UCSD-AML1 (cell line): ENCODE measurements around the gene ZNF627.
"Not testable (repeated sequence)": the region's sequence is repeated elsewhere in the genome, so short reads cannot be mapped to it uniquely, and the experiment has no call there.

Experiments
- DNase-seq: peaks from one replicate; lab custom pipeline; 2025; ENCODE audit not compliant: unreplicated experiment; lab: John Stamatoyannopoulos, UW

The ZNF627 gene

DNA sequence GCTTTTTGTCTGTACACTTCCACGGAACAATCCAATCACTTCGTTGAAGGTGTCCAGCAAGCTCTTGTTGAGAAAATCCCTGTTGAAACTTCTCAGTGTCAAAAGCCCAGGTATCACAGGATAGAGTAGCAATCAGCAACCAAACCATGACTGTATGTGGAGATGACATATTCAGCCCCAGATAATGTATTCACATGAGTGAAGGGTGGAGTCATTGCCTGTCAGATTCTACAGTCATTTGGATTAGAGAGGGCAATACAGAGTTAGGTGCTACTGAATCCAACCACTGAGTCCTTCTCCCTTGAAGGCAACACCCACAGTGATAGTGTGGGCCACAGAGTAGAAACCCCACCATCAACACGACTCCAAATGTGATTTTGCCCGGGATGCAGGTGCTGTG is 23.3 kb downstream of the ZNF627 start:
- DNase-seq: no peak

DNA sequence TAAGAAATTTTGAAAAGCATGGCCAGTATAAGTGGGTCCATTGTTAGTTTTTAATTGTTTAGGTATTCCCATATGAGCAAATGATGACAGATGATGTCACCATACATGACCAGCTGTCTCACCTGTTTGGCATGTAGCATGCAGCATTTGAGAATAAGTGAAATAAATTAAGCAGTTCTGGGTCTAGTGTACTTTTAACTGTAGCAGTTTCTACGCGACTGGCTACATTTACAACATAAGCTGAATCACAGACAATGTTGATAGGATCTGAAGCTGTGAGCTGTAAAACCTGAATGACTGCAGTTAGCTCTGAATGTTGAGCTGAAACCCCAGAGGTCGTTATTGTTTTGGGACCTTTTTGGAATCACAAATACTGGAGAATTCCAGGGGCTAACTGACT is 25.1 kb downstream of the ZNF627 start:
- not testable (repeated sequence) for DNase-seq

DNA sequence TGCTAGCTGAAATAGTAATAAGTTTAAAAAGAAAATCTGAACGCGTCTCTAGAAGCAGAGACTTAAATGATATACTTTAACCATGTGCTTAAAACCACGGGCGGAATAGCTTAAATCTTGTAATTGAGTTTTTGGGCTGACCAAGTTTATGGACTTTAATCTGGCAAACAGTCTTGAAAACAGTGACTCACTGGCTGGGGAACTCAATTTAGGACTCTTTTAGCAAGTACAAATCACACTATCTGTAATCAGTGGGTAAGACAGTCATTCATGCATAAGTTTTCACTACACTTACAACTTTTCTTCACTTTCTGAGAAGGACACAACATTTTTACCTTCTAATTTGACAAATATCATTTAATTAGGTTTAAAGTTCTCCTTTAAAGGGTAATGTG is 26.8 kb downstream of the ZNF627 start:
- DNase-seq: no peak

DNA sequence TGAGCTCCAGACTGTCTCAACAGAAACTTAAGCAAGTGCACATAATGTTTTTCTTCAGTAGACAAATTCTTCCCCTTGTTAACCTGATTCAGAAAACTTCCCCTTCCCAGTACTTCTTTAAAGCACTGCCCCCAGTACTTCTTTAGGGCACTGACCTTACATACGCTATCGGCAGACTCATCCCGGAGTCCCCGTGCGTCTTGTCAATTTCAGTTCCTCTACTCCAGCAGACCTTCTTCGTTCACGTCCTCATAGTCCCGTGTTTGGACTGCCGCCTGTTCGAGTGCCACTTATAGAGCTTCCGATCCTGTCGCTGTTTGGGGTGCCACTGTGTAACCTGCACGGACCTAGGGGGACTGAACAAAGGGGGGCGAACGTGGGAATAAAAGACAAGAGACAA is 29.0 kb downstream of the ZNF627 start:
- DNase-seq: no peak

DNA sequence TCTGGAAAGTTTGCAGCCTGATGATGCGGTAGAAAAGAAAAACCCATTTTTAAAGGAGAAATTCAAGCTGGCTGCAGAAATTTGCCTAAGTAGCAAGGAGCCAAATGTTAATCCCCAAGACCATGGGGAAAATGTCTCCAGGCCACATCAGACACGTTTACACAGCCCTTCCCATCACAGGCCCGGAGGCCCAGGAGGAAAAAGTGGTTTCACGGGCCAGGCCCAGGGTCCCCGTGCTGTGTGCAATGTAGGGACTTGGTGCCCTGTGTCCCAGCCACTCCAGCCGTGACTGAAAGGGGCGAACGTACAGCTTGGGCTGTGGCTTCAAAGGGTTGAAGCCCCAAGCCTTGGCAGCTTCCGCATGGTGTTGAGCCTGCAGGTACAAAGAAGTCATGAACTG is 35.9 kb downstream of the ZNF627 start:
- DNase-seq: no peak

DNA sequence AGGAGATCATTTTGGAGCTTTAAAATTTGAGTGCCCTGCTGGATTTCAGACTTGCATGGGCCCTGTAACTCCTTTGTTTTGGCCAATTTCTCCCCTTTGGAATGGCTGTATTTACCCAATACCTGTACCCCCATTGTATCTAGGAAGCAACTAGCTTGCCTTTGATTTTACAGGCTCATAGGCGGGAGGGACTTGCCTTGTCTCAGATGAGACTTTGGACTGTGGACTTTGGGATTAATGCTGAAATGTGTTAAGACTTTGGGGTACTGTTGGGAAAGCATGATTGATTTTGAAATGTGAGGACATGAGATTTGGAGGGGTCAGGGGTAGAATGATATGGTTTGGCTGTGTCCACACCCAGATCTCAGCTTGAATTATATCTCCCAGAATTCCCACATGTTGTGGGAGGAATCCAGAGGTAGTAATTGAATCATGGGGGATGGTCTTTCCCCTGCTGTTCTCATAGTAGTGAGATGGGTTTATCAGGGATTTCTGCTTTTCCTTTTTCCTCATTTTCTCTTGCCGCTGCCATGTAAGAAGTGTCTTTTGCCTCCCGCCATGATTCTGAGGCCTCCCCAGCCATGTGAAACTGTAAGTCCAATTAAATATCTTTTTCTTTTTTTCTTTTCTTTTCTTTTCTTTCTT is 36.9 kb downstream of the ZNF627 start:
- not testable (repeated sequence) for DNase-seq

DNA sequence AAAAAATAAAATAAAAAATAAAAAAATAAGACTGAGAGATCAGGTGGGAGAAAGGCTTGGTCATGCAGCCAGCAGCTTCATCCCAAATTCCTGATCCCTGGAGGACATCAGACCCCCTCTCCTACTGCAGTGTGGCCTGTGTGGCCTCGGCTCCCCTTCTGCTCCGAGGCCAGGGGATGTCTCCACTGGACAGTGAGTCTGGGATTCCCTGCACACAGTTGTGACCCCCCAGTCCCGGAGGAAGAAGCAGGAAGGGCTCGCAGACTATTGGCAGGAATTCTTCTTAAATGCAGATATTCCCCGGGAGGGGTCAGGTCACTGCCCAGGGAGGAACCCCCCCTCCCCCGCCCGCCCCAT is 41.9 kb downstream of the ZNF627 start:
- no peak for DNase-seq

DNA sequence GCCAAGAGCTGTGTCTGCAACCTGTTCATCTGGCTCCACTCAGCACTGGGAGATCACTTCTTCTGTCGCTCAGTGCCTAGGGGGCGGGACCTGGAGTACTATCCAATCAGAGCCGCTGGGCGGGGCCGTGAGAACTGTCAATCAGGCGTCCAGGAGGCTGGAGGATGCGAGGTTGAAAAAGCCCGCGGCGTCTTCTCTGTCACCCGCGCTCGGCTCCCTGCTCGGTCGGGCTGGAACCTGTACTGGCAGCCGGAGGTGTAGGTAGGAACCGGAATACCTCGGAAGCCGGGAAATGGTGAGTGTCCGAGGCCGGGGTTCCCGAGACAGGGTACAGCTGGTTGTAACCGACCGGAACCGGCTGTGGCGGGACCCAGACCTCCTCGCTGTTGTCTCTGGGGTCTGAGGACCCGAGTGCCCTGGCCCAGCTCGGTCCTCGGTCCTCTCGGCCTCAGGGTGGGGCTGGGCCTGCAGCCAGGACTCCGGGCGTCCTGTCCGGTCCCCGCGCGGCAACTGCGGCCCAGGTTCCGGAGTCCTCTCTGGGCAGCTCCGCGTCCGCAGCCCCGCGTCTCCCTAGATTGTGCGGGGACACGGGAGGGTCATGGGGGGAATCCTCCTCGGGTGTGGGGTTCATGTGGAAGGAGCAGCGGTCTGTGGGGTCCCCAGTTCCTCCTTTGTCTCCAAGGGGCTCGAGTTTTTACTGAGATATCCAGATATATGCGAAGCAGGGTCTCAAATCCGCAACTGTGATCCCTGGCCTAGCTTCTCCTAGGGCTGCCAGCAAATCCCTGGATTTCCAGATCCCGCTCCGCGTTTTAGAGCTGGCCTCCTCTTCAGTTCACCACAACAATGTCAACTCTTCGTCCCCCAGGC is 42.6 kb downstream of the ZNF627 start:
- peak; percentile 88 for DNase-seq

DNA sequence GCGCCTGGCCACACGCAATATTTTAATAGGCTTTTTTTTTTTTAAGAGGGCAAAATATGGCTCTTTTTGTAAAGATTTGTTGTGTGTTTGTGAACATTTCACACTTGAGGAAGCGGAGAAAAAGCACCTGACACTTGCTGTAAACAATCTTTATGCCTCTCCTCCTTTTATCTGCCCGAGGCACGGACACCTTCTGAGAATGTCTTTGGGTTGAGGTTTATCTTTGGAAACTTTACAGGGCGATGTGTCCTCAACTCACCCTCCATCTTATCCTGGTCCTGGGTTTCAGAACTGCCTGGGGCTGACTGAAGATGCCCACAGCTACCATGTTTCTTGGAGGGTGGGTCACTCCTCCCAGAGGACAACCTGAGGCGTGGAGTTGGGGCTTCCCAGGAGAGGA is 44.0 kb downstream of the ZNF627 start:
- no peak for DNase-seq

DNA sequence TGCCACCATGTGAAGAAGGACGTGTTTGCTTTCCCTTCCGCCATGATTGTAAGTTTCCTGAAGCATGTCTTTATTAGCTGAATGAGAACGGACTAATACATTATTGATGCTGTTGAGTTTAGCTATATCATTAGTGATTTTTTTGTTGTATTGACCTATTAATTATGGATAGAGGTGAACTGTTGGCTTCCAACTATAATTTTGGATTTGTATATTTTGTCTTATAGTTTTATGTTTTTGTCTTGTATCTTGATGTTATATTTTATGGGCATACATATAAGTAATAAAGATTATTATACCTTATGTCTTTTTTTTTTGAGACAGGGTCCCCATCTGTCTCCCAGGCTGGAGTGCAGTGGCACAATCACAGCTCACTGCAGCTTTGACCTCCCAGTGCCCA is 45.6 kb downstream of the ZNF627 start:
- DNase-seq: no peak

DNA sequence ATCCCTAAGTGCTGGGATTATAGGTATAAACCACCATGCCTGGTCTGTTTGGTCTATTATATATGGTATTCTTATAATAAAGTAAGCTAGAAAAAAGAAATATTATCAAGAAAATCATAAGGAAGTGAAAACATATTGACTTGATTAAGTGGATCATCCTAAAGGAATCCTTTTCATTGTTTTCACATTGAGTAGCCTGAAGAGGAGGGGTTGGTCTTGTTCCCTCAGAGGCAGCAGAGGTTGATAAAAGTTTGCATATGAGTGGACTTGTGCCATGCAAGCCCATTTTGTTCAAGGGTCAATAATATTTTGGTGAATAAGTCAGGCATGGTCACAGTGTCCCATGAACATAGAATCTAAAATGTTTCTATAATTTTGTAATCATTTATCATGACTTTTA is 52.7 kb downstream of the ZNF627 start:
- DNase-seq: no peak

DNA sequence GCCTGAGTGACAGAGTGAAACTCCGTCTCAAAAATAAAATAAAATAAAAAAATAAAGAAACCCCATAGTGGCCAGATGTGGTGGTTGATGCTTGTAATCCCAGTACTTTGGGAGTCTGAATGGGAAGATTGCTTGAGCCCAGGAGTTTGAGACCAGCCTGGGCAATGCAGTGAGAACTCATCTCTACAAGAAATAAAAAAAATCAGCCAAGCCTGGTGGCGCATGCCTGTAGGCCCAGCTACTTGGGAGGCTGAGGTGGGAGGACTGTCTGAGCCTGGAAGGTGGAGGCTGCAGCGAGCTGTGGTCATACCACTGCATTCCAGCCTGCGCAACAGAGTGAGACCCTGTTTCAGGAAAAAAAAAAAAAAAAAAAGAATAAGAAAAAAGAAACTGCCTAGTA is 53.8 kb downstream of the ZNF627 start:
- no peak for DNase-seq

DNA sequence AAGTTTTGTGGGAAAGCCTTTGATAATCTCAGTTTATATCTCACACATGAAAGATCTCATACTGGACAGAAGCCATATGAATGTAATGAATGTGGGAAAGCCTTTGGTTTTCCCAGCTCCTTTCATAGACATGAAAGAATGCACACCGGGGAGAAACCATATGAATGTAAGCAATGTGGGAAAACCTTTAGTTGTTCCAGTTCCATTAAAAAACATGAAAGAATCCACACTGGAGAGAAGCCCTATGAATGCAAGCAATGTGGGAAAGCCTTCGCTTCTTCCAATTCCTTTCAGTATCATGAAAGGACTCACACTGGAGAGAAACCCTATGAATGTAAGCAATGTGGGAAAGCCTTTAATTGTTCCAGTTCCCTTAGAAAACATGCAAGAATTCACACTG is 54.8 kb downstream of the ZNF627 start:
- no peak for DNase-seq

DNA sequence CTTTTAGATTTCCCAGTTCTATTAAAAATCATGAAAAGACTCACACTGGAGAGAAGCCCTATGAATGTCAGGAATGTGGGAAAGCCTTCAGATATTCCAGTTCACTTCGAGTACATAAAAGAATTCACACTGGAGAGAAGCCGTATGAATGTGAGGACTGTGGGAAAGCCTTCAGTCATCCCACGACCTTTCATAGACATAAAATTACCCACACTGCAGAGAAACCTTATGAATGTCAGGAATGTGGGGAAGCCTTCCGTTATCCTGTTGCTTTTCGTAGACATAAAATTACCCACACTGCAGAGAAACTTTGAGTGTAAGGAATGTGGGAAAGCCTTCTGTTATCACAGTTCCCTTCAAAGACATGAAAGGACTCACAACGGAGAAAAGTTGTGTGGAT is 55.2 kb downstream of the ZNF627 start:
- no peak for DNase-seq

DNA sequence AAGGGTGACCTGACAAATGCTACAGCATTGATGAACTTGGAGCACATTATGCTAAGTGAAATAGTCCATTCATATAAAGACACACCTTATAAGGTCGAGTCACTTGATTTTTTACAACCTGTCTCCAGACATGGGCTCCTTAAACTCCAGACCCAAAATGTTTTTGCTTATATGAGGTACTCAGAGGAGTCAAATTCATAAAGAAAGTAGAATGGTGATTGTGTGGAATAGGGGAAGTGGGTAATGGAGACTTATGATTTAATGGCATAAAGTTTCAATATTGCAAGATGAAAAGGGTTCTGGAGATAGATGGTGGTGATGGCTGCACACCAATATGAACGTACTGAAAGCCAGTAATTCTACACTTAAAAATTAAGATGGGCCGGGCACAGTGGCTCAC is 59.3 kb downstream of the ZNF627 start:
- no peak for DNase-seq

DNA sequence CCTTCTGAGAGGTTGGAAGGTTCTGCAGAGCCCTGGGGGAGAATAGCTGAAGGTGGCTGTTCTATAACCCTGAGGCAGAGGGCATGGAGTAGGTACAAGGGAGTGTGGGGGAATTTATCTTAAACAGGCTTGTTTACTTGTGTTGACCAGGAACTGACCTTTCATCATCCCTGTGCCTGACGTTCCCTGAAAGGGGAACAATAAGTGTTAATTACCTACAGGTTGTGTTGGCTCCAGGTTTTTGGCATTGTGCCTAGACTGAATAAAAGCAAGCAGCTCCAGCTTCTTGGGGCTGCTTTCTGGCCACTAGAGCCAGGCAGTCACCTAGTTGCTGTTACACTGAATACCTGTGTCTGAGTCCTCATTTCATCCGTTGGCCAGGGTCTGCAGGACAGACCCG is 60.0 kb downstream of the ZNF627 start:
- DNase-seq: no peak

DNA sequence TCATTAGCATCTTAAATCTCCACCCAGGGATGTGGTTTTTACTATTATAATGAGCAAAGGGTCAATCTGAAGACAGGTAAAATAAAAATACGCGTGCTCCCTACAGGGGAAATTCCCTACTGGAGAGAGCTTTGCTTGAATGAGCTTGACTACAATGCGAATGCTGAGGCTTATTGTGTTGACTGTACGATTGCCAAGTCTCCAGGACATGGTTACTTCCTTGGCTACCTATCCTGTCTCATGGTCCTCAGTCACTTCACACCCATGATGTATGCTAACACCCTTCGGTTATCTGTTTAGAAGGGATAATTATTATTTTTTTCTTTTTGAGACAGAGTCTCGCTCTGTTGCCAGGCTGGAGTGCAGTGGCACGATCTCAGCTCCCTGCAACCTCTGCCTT is 61.7 kb downstream of the ZNF627 start:
- DNase-seq: no peak

DNA sequence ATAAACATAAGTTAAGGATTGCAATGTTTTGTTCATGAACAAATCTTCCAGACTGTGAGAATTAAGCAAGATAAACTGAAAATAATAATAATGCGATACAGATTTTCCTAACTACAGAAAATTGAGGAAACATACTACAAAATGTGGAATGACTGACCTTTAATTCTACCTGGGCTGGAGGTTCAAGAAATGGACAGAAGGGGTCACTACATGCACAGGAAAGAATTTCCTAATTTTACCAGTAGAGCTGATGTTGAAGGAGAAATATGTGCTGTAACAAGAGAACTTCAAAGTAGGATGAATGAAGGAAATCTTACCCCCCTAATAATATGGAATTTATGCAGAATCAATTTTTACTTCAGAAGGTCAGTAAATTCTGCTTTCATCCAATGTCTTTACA is 62.3 kb downstream of the ZNF627 start:
- no peak for DNase-seq

DNA sequence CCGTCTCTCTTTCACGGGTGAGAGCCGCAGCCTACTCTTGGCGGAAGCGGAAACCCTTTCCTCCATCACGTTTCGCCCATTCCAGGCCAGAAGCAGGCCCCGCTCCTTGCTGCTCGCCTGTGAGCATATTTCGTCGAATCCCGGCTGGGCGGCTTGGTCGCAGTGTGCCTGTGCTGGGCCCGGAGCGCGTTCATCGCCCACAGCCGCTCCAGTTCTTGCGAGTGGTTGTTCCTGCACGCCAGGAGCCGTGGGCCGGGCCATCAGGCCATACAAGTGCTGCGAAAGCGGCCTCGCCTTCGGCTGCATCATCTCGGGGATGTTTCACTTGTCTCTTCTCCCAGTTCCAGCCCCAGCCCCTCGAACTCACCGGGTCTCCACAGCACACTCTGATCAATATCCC is 65.0 kb downstream of the ZNF627 start:
- DNase-seq: no peak

DNA sequence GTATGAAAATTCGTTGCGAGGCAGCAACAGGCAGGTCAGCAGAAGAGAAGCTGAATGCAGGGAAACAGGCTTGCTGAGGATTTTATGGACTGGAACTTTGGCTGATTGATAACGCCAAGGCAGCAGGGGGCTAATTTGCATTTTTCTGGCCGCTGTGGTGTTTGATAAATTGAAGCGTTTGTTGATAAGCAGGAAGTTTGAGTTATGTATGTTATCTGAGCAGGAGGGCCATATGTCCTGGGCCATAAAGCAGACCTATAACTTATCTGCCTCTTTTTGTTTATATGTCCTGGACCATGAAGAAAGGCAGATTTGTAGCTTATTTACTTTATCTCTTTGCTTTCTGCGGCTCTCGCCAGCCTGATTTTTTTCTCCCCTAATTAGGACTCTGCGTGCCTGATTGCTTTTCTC is 65.9 kb downstream of the ZNF627 start:
- no peak for DNase-seq
